Natural killer cell (primary cell): Measurements from ENCODE around the gene RAI1. TPM values are rescaled to one million over a fixed set of nuclear protein-coding genes. Genes with fewer than 3 reads are reported as not detected.

Source experiments
- ATAC-seq, 3 donors: fragments of 150-1000 bp in 2 of 3; fragments of 200-7000 bp in 1 of 3; cut with Tn5 transposase; 1 replicate in 1 of 3; 2 replicates in 2 of 3; pipeline ENCODE4 v1.10.0; 2021; ENCODE audit warnings: mild to moderate bottlenecking in 2 of 3, moderate library complexity in 2 of 3
- DNase-seq, 2 donors: peaks; one replicate each; pipeline versions ENCODE4 v3.0.0 to v3.0.0-alpha.2; 2013 to 2021; ENCODE audit warnings: mixed read lengths in 1 of 2
- H3K27ac ChIP-seq: one replicate; pipeline ENCODE4 v1.5.1; 2013; ENCODE audit warnings: mild to moderate bottlenecking, low read length
- H3K27me3 ChIP-seq: one replicate; pipeline ENCODE4 v1.6.1; 2013; ENCODE audit warnings: low read length; ENCODE audit not compliant: control insufficient read depth, insufficient read depth
- H3K36me3 ChIP-seq: one replicate; pipeline ENCODE4 v1.6.1; 2013; ENCODE audit warnings: low read length; ENCODE audit not compliant: control insufficient read depth, insufficient read depth
- H3K4me1 ChIP-seq: one replicate; pipeline ENCODE4 v1.6.1; 2013; ENCODE audit warnings: low read length; ENCODE audit not compliant: control insufficient read depth, insufficient read depth
- H3K4me3 ChIP-seq: one replicate; pipeline ENCODE4 v1.5.1; 2013; ENCODE audit warnings: low read length
- H3K9me3 ChIP-seq: one replicate; pipeline ENCODE4 v1.6.1; 2013; ENCODE audit warnings: low read length; ENCODE audit not compliant: control insufficient read depth, insufficient read depth
- H3K27ac Mint-ChIP-seq, 2 donors: one replicate each; pipeline ENCODE4 v1.8.0; 2022; ENCODE audit warnings: mild to moderate bottlenecking in 2 of 2, mixed read lengths in 2 of 2, moderate library complexity in 1 of 2
- H3K27me3 Mint-ChIP-seq, 2 donors: one replicate each; pipeline ENCODE4 v1.8.0; 2022; ENCODE audit warnings: low read depth in 2 of 2, mixed read lengths in 2 of 2
- H3K36me3 Mint-ChIP-seq: one replicate; pipeline ENCODE4 v1.8.0; 2022; ENCODE audit warnings: mixed read lengths
- H3K4me1 Mint-ChIP-seq, 2 donors: one replicate each; pipeline ENCODE4 v1.8.0; 2022; ENCODE audit warnings: mixed read lengths in 2 of 2
- H3K4me3 Mint-ChIP-seq: one replicate; pipeline ENCODE4 v1.8.0; 2022; ENCODE audit warnings: mild to moderate bottlenecking, moderate library complexity, mixed read lengths
- H3K9me3 Mint-ChIP-seq, 2 donors: one replicate each; pipeline ENCODE4 v1.8.0; 2022; ENCODE audit warnings: mixed read lengths in 2 of 2
- CTCF ChIP-seq: fragments of 200-600 bp; IDR thresholded peaks from one replicate; pipeline ENCODE4 v1.8.0; 2022; ENCODE audit warnings: antibody characterized with exemption
- WGBS: methylation state at CpG from one replicate; pipeline ENCODE4 v1.1.7; 2013; ENCODE audit warnings: missing lambda C conversion rate; ENCODE audit not compliant: insufficient coverage; 5-methylcytosine and 5-hydroxymethylcytosine counted together
- intact Hi-C: fragments of 100-400 bp; cut with micrococcal nuclease; formaldehyde crosslinking; loops from one replicate; pipeline ENCODE4 v1.14.2; 2022
- total RNA-seq, 4 donors: library from RNA; stranded (reverse); fragments of 120-200 nt in 1 of 4; gene quantifications; one replicate each; pipeline versions ENCODE4 v1.2.3 to v1.2.4, GENCODE V29; 2013 to 2022

Gene RAI1
- total RNA-seq, 3 donors from 2014 or later (not counting 1 experiment from before 2014, with no cell fraction given), result 39.8 to 55.0 (median 49.4) TPM

- DNase-seq, result no peak
- no peak for TF ChIP-seq CTCF
- WGBS, result 96% methylated on average over 7 of the region's 7 CpGs
- Mint-ChIP-seq H3K27ac (no peak overlapping the region), H3K9me3 (no peaks in the 10 kb centered on the region), H3K27me3 (no peaks in the 10 kb centered on the region), H3K4me1 (peaks cover 21 to 29% of the 10 kb centered on the region in 2 donors), H3K4me3 (no peak overlapping the region), H3K36me3 (no peaks in the 10 kb centered on the region)
- Histone ChIP-seq H3K4me1 (peaks cover 42% of the 10 kb centered on the region), H3K27ac (no peak overlapping the region), H3K9me3 (no peaks in the 10 kb centered on the region), H3K36me3 (no peaks in the 10 kb centered on the region), H3K27me3 (no peaks in the 10 kb centered on the region), H3K4me3 (no peak overlapping the region)
- intact Hi-C loops, result no loop called here
- ATAC-seq, result no peak
Measured at GRCh38 chr17:17844079-17844478, 162.8 kb downstream of the RAI1 start.

GRCh38 chr17:17844500-17844899, 163.2 kb downstream of the RAI1 start:
- intact Hi-C loops, result no loop called here
- Histone ChIP-seq H3K27me3 (no peaks in the 10 kb centered on the region), H3K4me1 (peaks cover 42% of the 10 kb centered on the region), H3K36me3 (no peaks in the 10 kb centered on the region), H3K4me3 (no peak overlapping the region), H3K9me3 (no peaks in the 10 kb centered on the region), H3K27ac (no peak overlapping the region)
- no peak for ATAC-seq
- Mint-ChIP-seq H3K4me1 (peaks cover 25 to 33% of the 10 kb centered on the region in 2 donors), H3K9me3 (no peaks in the 10 kb centered on the region), H3K27ac (no peak overlapping the region), H3K27me3 (no peaks in the 10 kb centered on the region), H3K36me3 (no peaks in the 10 kb centered on the region), H3K4me3 (no peak overlapping the region)
- DNase-seq, result no peak
- TF ChIP-seq CTCF, result no peak
- WGBS, result 100% methylated on average over 5 of the region's 6 CpGs

GRCh38 chr17:17845046-17845775, 164.0 kb downstream of the RAI1 start:
- Histone ChIP-seq H3K27ac (no peak overlapping the region), H3K4me1 (peaks cover 44% of the 10 kb centered on the region), H3K36me3 (no peaks in the 10 kb centered on the region), H3K9me3 (no peaks in the 10 kb centered on the region), H3K27me3 (no peaks in the 10 kb centered on the region), H3K4me3 (no peak overlapping the region)
- ATAC-seq, result no peak
- no peak for DNase-seq
- intact Hi-C loops, result no loop called here
- no peak overlapping the region for H3K27ac Mint-ChIP-seq
- TF ChIP-seq CTCF, result no peak
- H3K27me3 Mint-ChIP-seq, result no peaks in the 10 kb centered on the region
- H3K4me1 Mint-ChIP-seq, result peaks cover 33 to 41% of the 10 kb centered on the region in 2 donors
- no peak overlapping the region for H3K4me3 Mint-ChIP-seq
- H3K36me3 Mint-ChIP-seq, result no peaks in the 10 kb centered on the region
- WGBS, result 89% methylated on average over 13 of the region's 13 CpGs
- H3K9me3 Mint-ChIP-seq, result no peaks in the 10 kb centered on the region

GRCh38 chr17:17846003-17846402, 164.7 kb downstream of the RAI1 start:
- no peak for TF ChIP-seq CTCF

More at GRCh38 chr17:17846003-17846402, 164.7 kb downstream of the RAI1 start:
- no peak overlapping the region for H3K4me3 ChIP-seq
- intact Hi-C loops, result no loop called here
- ATAC-seq (no peak), DNase-seq (no peak)
- no peak overlapping the region for H3K27ac ChIP-seq
- H3K36me3 ChIP-seq, result no peaks in the 10 kb centered on the region
- Mint-ChIP-seq H3K9me3 (no peaks in the 10 kb centered on the region), H3K27me3 (no peaks in the 10 kb centered on the region), H3K36me3 (no peaks in the 10 kb centered on the region), H3K27ac (no peak overlapping the region), H3K4me1 (peaks cover 36 to 45% of the 10 kb centered on the region in 2 donors), H3K4me3 (no peak overlapping the region)
- 93% methylated on average over 8 of the region's 8 CpGs for WGBS
- peaks cover 44% of the 10 kb centered on the region for H3K4me1 ChIP-seq
- H3K9me3 ChIP-seq, result no peaks in the 10 kb centered on the region
- H3K27me3 ChIP-seq, result no peaks in the 10 kb centered on the region
